ENCODE measurements around the gene NPNT. TPM values are rescaled to one million over a fixed set of nuclear protein-coding genes. Genes with fewer than 3 reads are reported as not detected.
A peak's percentile ranks its signal among the peaks of the same experiment; 100 is the strongest.

The NPNT gene
- total RNA-seq, 1 donor, result not detected

- no peak for TF ChIP-seq CTCF (IDR thresholded peaks at IDR 0.05; ENCODE audit: insufficient read depth, low read depth, low read length)
- no peak for DNase-seq (ENCODE audit: low read depth)
- no peak overlapping the region for H3K4me3 ChIP-seq (ENCODE audit: low read depth, low read length)
These were observed 55.4 kb downstream of the NPNT start for GRCh38 chr4:105950701-105951100.

GRCh38 chr4:105951198-105951597 lies 55.9 kb downstream of the NPNT start:
- TF ChIP-seq CTCF (IDR thresholded peaks at IDR 0.05; ENCODE audit: insufficient read depth, low read depth, low read length), result no peak
- peak; percentile 70 for DNase-seq (ENCODE audit: low read depth)

GRCh38 chr4:105952591-105952990 lies 57.3 kb downstream of the NPNT start:
- no peak for DNase-seq (ENCODE audit: low read depth)
- TF ChIP-seq CTCF (IDR thresholded peaks at IDR 0.05; ENCODE audit: insufficient read depth, low read depth, low read length), result no peak
- no peak overlapping the region for H3K4me3 ChIP-seq (ENCODE audit: low read depth, low read length)

More at GRCh38 chr4:105951198-105951597, 55.9 kb downstream of the NPNT start:
- H3K4me3 ChIP-seq (ENCODE audit: low read depth, low read length), result no peak overlapping the region

GRCh38 chr4:105956569-105956968 lies 61.3 kb downstream of the NPNT start:
- peak; percentile 25 for DNase-seq (ENCODE audit: low read depth)
- TF ChIP-seq CTCF (IDR thresholded peaks at IDR 0.05; ENCODE audit: insufficient read depth, low read depth, low read length), result no peak
- no peak overlapping the region for H3K4me3 ChIP-seq (ENCODE audit: low read depth, low read length)

GRCh38 chr4:105957680-105958079 lies 62.4 kb downstream of the NPNT start:
- TF ChIP-seq CTCF (IDR thresholded peaks at IDR 0.05; ENCODE audit: insufficient read depth, low read depth, low read length), result no peak
- H3K4me3 ChIP-seq (ENCODE audit: low read depth, low read length), result no peak overlapping the region
- no peak for DNase-seq (ENCODE audit: low read depth)

- no peak for DNase-seq (ENCODE audit: low read depth)
- TF ChIP-seq CTCF (IDR thresholded peaks at IDR 0.05; ENCODE audit: insufficient read depth, low read depth, low read length), result no peak
These were observed 68.5 kb downstream of the NPNT start for GRCh38 chr4:105963461-105964400.

More at GRCh38 chr4:105963461-105964400, 68.5 kb downstream of the NPNT start:
- H3K4me3 ChIP-seq (ENCODE audit: low read depth, low read length), result no peak overlapping the region

Data from fibroblast of villous mesenchyme (primary cell).